Endothelial cell (in vitro differentiated cells): Measurements from ENCODE around the gene HIVEP2. TPM values are rescaled to one million over a fixed set of nuclear protein-coding genes. Genes with fewer than 3 reads are reported as not detected.
A peak's percentile ranks its signal among the peaks of the same experiment; 100 is the strongest.

Experiments
- DNase-seq: peaks from one replicate; pipeline ENCODE4 v3.0.0; 2021; ENCODE audit warnings: low spot score
- H3K27ac Mint-ChIP-seq: one replicate; pipeline ENCODE4 v1.8.0; 2021; ENCODE audit warnings: mixed read lengths, inconsistent platforms; ENCODE audit not compliant: unreplicated experiment
- H3K27me3 Mint-ChIP-seq: one replicate; pipeline ENCODE4 v1.8.0; 2021; ENCODE audit warnings: mild to moderate bottlenecking, moderate library complexity, mixed read lengths, inconsistent platforms; ENCODE audit not compliant: unreplicated experiment
- H3K36me3 Mint-ChIP-seq: one replicate; pipeline ENCODE4 v1.8.0; 2021; ENCODE audit warnings: mild to moderate bottlenecking, low read depth, mixed read lengths, inconsistent platforms; ENCODE audit not compliant: unreplicated experiment
- H3K4me1 Mint-ChIP-seq: one replicate; pipeline ENCODE4 v1.8.0; 2021; ENCODE audit warnings: mild to moderate bottlenecking, mixed read lengths, inconsistent platforms; ENCODE audit not compliant: unreplicated experiment
- H3K4me3 Mint-ChIP-seq: one replicate; pipeline ENCODE4 v1.8.0; 2021; ENCODE audit warnings: mild to moderate bottlenecking, mixed read lengths, inconsistent platforms; ENCODE audit not compliant: unreplicated experiment
- H3K9me3 Mint-ChIP-seq: one replicate; pipeline ENCODE4 v1.8.0; 2021; ENCODE audit warnings: mixed read lengths, inconsistent platforms; ENCODE audit not compliant: unreplicated experiment
- CTCF ChIP-seq: fragments of 200-600 bp; sonication (generic); IDR thresholded peaks from one replicate; pipeline ENCODE4 v1.5.0; 2021; ENCODE audit warnings: antibody characterized with exemption; ENCODE audit not compliant: unreplicated experiment
- total RNA-seq: library from RNA; stranded (reverse); fragmentation: NEBNext Ultra II Directional; extraction: Animal tissue kit (Norgen Biotek cat#: 25700); gene quantifications from one replicate; pipeline ENCODE4 v1.2.1, GENCODE V29; 2021; ENCODE audit not compliant: unreplicated experiment

HIVEP2 gene
- total RNA-seq, 1 donor from 2014 or later: 15.6 TPM

DNA sequence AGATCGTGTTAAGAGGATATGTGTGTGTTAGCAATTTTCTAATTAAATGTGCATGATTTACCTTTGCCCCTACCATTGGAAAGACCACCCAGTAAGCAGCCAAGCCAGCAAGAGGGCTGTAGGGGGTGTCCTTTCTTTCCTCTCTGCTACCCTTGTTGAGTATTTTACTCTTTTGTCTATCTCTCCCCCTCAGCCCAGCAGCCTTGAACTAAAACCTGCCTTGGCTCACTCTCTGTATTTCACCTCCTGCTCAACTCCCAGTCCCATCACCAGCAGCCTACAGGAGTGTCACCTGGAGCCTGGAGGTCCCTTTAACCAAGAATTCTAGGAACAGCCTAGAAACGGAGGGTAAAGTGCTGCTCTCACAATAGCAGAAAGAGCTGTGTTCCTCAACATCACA, 81.0 kb downstream of the HIVEP2 start:
- TF ChIP-seq CTCF: no peak
- Mint-ChIP-seq H3K27ac (peak overlapping the region; percentile 19), H3K36me3 (peaks cover 3% of the 10 kb centered on the region), H3K27me3 (no peaks in the 10 kb centered on the region), H3K4me1 (no peaks in the 10 kb centered on the region), H3K9me3 (no peaks in the 10 kb centered on the region), H3K4me3 (no peak overlapping the region)
- DNase-seq: no peak

GRCh38 chr6:142861711-142862110, 83.3 kb downstream of the HIVEP2 start:
- H3K27me3 Mint-ChIP-seq: peaks cover 2% of the 10 kb centered on the region
- H3K9me3 Mint-ChIP-seq: no peaks in the 10 kb centered on the region
- no peak overlapping the region for H3K27ac Mint-ChIP-seq
- no peak overlapping the region for H3K4me3 Mint-ChIP-seq
- peaks cover 3% of the 10 kb centered on the region for H3K36me3 Mint-ChIP-seq
- no peak for DNase-seq
- H3K4me1 Mint-ChIP-seq: peaks cover 9% of the 10 kb centered on the region
- no peak for TF ChIP-seq CTCF

DNA sequence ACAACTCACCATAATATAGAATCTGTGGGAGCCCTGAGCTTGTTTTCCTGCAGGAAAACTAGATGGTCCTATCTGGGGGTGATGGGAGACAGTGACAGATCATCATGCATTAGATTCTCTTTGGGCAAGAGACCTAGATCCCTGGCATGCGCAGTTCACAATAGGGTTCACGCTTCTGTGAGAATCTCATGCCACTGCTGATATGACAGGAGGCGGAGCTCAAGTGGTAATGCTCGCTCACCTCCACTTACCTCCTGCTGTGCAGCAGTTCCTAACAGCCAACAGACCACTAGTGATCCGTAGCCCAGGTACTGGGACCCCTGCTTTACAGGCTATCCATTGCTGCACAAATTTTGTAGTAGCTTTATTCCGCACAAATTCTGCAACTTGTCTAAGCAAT, 84.5 kb downstream of the HIVEP2 start:
- Mint-ChIP-seq H3K36me3 (peaks cover 3% of the 10 kb centered on the region), H3K27me3 (peaks cover 2% of the 10 kb centered on the region), H3K9me3 (no peaks in the 10 kb centered on the region), H3K27ac (no peak overlapping the region), H3K4me1 (peaks cover 17% of the 10 kb centered on the region), H3K4me3 (no peak overlapping the region)
- no peak for DNase-seq
- TF ChIP-seq CTCF: no peak

DNA sequence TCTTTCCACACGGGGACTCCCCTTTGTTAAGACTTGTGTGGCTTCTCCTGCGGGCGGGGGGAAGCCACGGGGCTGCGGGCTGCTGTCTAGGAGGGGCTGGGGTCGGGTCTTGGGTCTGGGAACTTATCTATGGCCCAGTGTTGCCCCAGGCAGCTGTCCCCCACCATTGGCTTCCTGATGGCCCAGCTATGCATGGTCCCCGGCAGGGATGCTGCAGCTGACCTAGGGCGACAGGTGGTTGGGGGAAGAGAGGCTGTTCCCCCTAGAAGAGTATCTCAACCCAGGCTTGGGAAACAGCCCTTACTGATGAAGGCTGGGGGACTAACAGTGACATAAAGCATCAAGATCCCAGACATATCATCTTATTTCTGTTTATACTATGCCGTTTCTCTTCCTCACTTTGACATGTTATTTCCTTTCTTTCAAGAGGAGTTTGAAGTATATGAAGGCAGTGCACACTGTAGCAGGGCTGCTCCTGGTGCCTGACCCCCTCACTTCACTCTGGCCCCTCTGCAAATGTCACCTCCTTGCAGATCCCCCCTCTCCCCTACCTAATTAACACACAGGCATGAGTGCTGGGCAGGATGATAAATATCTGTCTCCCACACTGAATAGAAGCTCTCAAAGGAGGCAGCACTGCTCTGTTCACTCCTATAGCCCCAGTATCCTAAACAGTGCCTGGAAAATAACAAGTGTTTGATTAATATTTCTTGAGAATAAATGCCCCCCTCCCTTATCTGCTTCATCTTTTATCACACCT, 87.0 kb downstream of the HIVEP2 start:
- Mint-ChIP-seq H3K9me3 (no peaks in the 10 kb centered on the region), H3K4me3 (no peak overlapping the region), H3K27me3 (peaks cover 2% of the 10 kb centered on the region), H3K27ac (no peak overlapping the region), H3K36me3 (peaks cover 3% of the 10 kb centered on the region), H3K4me1 (peaks cover 26% of the 10 kb centered on the region)
- DNase-seq: no peak
- TF ChIP-seq CTCF: no peak

DNA sequence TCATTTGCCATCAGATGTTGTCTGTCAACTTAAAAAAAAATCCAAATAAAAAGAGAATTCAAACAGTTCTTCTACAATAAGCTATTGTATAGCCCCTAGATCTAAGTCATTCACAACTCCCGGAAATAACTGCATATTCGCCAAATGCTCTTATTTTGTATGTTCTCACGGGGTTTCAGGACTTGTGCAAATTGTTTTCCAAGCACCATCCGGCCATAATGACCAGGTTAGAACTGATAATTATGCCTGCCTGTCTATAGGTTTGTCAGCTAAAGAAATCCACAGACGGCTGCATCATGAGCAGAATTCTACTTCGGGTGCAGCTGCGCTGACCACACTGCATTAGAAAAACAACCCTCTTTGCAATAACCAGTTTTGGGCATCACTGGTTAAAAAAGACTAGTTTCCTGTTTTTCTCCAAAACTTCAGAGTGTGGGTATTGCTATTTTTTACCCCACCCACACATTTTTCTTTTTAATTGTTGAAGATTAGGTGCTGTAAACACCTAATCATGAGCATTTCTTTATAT, 87.7 kb downstream of the HIVEP2 start:
- Mint-ChIP-seq H3K4me1 (peaks cover 26% of the 10 kb centered on the region), H3K9me3 (no peaks in the 10 kb centered on the region), H3K4me3 (no peak overlapping the region), H3K27me3 (peaks cover 2% of the 10 kb centered on the region), H3K27ac (no peak overlapping the region), H3K36me3 (peaks cover 3% of the 10 kb centered on the region)
- DNase-seq: no peak
- TF ChIP-seq CTCF: no peak
